ENCODE measurements around the gene PTPRN2.

Gene PTPRN2

GRCh38 chr7:158142657-158143056 is 445.0 kb downstream of the PTPRN2 start:
- DNase-seq (ENCODE audit: low spot score): no peak

GRCh38 chr7:158141806-158142518 is 445.7 kb downstream of the PTPRN2 start:
- DNase-seq (ENCODE audit: low spot score): no peak

- no peak for DNase-seq (ENCODE audit: low spot score)
Measured at GRCh38 chr7:158141221-158141582, 446.4 kb downstream of the PTPRN2 start.

DNA sequence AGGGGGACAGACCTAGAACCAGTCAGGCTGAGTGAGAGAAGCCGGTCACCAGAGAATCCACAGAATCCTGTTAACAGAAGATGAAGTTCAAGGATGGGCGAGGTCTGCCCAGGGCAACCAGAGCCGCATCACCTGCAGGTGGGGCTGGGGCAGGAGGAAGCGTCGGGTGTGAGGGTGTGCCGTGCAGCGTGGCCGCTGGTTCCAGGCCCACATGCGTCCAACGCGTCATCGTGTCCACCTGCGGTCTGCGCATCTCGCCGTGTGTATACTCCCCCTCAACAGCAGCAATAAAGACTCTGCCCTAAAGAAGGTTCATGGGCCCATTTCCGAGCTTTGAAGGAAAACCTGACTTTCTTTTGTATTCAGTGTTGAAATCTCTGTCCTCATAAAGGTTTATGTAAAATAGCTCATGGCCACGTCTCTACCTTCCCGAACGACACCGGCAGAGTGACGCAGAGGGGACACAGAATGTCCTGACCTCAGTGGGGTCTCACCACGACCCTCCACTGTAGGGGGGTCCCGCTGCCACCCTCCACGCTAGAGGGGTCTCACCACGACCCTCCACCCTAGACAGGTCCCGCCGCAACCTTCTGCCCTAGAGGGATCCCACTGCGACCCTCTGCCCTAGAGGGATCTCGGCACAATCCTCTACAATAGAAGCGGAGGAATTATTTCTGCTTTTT is 446.9 kb downstream of the PTPRN2 start:
- DNase-seq (ENCODE audit: low spot score): no peak

GRCh38 chr7:158139499-158139898 is 448.1 kb downstream of the PTPRN2 start:
- no peak for DNase-seq (ENCODE audit: low spot score)

DNA sequence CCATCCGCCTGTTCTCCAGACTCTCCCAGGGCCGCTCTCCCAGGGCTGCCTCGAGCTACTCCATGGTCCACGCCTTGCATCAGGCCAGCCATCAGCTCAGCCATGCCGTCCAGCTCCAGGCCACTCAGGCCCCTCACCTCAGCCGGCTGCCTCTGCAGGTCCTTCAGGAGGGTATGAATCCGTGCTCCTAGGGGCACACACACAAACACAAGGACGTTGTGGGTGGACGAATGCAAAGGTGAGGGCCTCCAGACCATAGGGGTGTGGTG is 449.4 kb downstream of the PTPRN2 start:
- no peak for DNase-seq (ENCODE audit: low spot score)

DNA sequence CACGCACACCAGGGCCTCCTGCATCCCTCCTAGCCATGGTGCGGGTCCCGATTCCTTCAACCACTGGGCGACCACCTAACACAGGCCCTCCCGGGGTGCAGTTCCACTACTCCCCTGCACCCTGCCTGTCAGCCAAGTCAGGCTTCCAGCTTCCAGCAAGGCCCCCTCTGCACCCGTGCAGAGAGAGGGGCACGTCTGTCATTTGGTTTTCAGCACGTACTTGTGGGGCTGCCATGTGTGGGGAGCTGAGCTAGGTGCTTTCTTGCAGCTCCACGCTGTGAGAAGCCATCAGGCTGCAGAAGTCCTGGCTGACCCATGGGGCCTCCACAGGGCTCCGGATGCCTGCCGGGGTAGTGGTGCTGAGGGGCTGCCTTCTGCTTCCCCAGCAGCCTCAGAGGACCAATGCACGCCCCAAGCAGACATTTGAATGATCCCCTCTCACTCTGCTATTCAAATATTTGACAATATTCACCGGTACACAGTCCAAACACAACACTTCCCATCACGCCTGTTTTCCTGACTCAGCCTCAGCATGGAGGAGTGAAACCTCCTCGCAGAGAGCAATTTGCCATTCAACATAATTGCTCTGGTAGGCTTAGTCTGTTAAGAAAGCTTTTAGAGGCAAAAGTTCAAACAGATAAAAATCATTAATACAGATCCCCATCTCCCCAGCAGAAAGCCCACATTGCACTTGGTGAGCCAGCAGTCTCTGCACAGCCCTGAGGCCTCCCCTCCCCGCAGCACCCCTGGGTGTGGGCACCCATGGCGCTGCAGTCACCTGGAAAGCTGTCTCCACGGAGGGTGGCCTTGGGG is 449.9 kb downstream of the PTPRN2 start:
- no peak for DNase-seq (ENCODE audit: low spot score)

DNA sequence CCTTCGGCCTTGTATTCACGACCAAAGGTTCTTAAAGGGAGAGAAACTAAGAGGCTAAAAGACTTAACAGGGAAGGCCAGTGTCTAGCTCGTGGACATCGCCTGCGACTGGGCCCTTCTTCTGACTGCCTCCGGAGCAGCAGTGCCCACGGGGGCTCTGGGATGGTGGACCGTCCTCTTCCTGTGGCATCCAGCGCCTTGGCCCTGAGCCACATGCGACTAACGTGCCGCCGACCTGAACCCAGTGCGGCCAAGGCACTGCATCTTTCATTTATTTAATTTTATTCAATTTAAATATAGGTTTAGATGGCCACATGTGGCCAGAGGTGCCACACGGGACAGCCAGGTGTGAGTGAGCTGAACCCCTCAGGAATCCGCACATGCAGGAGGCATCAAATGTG is 451.7 kb downstream of the PTPRN2 start:
- no peak for DNase-seq (ENCODE audit: low spot score)

- no peak for DNase-seq (ENCODE audit: low spot score)
Measured at GRCh38 chr7:158134824-158135223, 452.8 kb downstream of the PTPRN2 start.

GRCh38 chr7:158133515-158134271 is 453.9 kb downstream of the PTPRN2 start:
- DNase-seq (ENCODE audit: low spot score): no peak

GRCh38 chr7:158133057-158133456 is 454.6 kb downstream of the PTPRN2 start:
- DNase-seq (ENCODE audit: low spot score): no peak

- DNase-seq (ENCODE audit: low spot score): no peak
Measured at GRCh38 chr7:158130023-158130409, 457.6 kb downstream of the PTPRN2 start.

DNA sequence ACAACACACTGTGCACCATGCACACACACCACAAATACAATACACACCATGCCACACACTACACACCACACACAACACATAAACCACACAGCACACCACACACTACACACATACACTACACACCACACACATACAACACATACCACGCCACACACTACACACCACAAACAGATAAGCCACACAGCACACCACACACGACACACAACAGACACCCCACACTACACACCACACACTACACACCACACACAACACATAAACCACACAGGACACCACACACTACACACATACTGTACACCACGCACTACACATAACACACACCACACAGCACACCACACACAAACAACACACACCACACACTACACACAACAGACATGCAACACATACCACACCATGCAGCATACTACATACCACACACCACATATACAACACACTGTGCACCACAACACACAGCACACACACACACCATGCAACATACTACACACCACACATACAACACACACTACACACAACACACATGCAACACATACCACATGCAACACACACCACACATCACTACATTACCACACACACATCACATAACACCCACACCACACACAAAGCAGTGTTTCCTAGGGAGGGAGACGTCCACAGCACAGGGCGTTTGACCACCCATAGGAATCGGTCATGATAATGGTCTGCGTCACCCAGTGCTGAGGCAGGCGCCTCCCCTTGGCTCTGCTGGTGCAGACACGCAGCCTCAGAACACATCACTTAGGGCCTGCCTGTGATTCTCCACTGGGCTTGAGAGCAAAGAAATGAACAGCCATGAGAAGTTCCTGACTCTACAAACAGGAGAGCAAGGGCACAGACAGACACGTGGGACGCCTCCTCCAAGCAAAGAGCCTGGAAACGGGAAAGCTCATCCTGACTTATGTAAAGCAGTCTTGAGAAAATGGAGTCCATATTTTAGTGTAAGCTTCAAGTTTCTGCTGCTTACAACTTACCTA is 458.3 kb downstream of the PTPRN2 start:
- DNase-seq (ENCODE audit: low spot score): no peak

GRCh38 chr7:158128572-158128971 is 459.1 kb downstream of the PTPRN2 start:
- no peak for DNase-seq (ENCODE audit: low spot score)

- DNase-seq (ENCODE audit: low spot score): no peak
Measured at GRCh38 chr7:158127241-158127640, 460.4 kb downstream of the PTPRN2 start.

- no peak for DNase-seq (ENCODE audit: low spot score)
Measured at GRCh38 chr7:158126661-158127060, 461.0 kb downstream of the PTPRN2 start.

GRCh38 chr7:158125721-158126120 is 461.9 kb downstream of the PTPRN2 start:
- DNase-seq (ENCODE audit: low spot score): no peak

- no peak for DNase-seq (ENCODE audit: low spot score)
Measured at GRCh38 chr7:158125091-158125490, 462.5 kb downstream of the PTPRN2 start.

DNA sequence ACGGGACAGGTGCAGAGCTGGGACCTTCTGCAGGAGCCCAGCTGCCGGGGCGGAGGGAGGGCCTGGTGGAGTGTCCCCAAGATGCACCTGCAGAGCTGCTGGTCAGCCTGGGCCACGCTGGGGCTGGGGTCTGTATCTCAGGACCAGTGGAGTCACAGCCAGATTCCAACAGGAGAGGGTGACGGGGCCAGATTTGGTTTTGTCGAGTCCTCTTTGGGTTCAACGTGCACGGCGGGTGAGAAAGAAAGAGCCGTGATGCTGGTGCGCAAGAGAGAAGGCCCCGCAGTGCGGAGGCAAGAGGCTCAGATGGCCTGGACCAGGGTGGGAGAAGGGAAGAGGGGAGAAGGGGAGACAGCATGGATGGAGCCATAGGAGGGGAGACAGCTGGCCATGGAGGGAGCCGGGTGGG is 462.9 kb downstream of the PTPRN2 start:
- DNase-seq (ENCODE audit: low spot score): no peak

DNA sequence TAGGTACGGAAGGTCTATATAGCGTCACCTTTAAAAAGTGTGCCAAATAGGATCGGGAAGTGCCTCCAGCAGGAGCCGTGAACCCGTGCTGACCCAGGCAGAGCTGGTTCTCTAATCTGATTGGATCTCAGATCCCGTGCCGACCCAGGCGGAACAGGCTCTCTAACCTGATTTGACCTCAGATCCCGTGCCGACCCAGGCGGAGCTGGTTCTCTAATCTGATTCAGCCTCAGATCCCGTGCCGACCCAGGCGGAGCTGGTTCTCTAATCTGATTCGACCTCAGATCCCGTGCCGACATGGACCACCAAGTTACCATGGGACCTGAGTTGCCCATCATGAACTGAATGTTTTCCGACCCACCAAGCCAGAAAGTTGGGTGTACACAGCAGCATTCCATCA is 463.9 kb downstream of the PTPRN2 start:
- DNase-seq (ENCODE audit: low spot score): no peak

DNA sequence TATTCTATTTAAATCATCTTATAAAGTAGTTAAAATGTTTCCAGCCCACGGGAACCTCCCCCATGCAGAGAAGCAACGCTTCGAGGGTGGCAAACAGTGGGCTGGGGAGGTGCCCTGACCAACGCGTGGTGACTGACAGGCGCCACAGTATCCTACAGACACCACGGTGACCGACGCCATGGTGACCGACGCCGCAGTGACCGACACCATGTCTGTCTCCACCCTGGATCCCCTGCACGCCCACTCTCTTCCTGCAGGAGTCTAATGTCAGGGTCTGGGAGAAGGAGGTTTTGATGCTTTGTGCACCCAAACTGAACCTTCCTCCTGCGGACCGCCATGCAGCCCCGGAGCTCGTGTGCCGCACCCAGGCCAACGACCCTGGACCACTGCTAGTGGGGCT is 464.4 kb downstream of the PTPRN2 start:
- no peak for DNase-seq (ENCODE audit: low spot score)
